Endothelial cell (in vitro differentiated cells): Measurements from ENCODE around the gene AGBL1. TPM values are rescaled to one million over a fixed set of nuclear protein-coding genes. Genes with fewer than 3 reads are reported as not detected.

ENCODE experiments used
- DNase-seq: peaks from one replicate; pipeline ENCODE4 v3.0.0; 2021; ENCODE audit warnings: low spot score
- H3K27ac Mint-ChIP-seq: one replicate; pipeline ENCODE4 v1.8.0; 2021; ENCODE audit warnings: mixed read lengths, inconsistent platforms; ENCODE audit not compliant: unreplicated experiment
- H3K27me3 Mint-ChIP-seq: one replicate; pipeline ENCODE4 v1.8.0; 2021; ENCODE audit warnings: mild to moderate bottlenecking, moderate library complexity, mixed read lengths, inconsistent platforms; ENCODE audit not compliant: unreplicated experiment
- H3K36me3 Mint-ChIP-seq: one replicate; pipeline ENCODE4 v1.8.0; 2021; ENCODE audit warnings: mild to moderate bottlenecking, low read depth, mixed read lengths, inconsistent platforms; ENCODE audit not compliant: unreplicated experiment
- H3K4me1 Mint-ChIP-seq: one replicate; pipeline ENCODE4 v1.8.0; 2021; ENCODE audit warnings: mild to moderate bottlenecking, mixed read lengths, inconsistent platforms; ENCODE audit not compliant: unreplicated experiment
- H3K4me3 Mint-ChIP-seq: one replicate; pipeline ENCODE4 v1.8.0; 2021; ENCODE audit warnings: mild to moderate bottlenecking, mixed read lengths, inconsistent platforms; ENCODE audit not compliant: unreplicated experiment
- H3K9me3 Mint-ChIP-seq: one replicate; pipeline ENCODE4 v1.8.0; 2021; ENCODE audit warnings: mixed read lengths, inconsistent platforms; ENCODE audit not compliant: unreplicated experiment
- total RNA-seq: library from RNA; stranded (reverse); fragmentation: NEBNext Ultra II Directional; extraction: Animal tissue kit (Norgen Biotek cat#: 25700); gene quantifications from one replicate; pipeline ENCODE4 v1.2.1, GENCODE V29; 2021; ENCODE audit not compliant: unreplicated experiment
- TF ChIP-seq, protein P1 (sequence below): fragments of 200-600 bp; sonication (generic); IDR thresholded peaks from one replicate; pipeline ENCODE4 v1.5.0; 2021; ENCODE audit warnings: antibody characterized with exemption; ENCODE audit not compliant: unreplicated experiment

Gene AGBL1
- total RNA-seq, 1 donor from 2014 or later: 0.03 TPM

DNA sequence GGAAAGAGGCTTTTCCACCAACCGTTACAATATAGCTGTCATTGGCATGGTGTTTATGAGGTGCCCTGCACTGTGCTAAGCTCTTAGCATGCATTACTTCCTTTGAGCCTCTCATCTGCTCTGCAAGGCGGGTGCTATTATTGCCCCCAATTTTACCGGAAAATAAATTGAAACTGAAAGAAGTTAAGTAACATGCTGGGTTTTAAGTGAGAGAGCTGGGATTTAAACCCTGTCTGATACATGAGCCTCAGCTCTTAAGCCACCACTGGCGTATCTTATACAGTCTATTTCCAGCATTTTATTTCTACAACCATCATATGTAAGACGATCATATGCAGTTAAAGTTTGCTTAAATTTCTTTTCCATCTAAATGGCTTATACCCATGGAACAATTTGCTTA, 81.6 kb downstream of the AGBL1 start:
- H3K9me3 Mint-ChIP-seq: no peaks in the 10 kb centered on the region
- no peak overlapping the region for H3K27ac Mint-ChIP-seq
- peaks cover 1% of the 10 kb centered on the region for H3K27me3 Mint-ChIP-seq
- H3K4me3 Mint-ChIP-seq: no peak overlapping the region
- TF ChIP-seq, protein P1, sequence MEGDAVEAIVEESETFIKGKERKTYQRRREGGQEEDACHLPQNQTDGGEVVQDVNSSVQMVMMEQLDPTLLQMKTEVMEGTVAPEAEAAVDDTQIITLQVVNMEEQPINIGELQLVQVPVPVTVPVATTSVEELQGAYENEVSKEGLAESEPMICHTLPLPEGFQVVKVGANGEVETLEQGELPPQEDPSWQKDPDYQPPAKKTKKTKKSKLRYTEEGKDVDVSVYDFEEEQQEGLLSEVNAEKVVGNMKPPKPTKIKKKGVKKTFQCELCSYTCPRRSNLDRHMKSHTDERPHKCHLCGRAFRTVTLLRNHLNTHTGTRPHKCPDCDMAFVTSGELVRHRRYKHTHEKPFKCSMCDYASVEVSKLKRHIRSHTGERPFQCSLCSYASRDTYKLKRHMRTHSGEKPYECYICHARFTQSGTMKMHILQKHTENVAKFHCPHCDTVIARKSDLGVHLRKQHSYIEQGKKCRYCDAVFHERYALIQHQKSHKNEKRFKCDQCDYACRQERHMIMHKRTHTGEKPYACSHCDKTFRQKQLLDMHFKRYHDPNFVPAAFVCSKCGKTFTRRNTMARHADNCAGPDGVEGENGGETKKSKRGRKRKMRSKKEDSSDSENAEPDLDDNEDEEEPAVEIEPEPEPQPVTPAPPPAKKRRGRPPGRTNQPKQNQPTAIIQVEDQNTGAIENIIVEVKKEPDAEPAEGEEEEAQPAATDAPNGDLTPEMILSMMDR: no peak
- H3K4me1 Mint-ChIP-seq: no peaks in the 10 kb centered on the region
- no peak for DNase-seq
- H3K36me3 Mint-ChIP-seq: no peaks in the 10 kb centered on the region

DNA sequence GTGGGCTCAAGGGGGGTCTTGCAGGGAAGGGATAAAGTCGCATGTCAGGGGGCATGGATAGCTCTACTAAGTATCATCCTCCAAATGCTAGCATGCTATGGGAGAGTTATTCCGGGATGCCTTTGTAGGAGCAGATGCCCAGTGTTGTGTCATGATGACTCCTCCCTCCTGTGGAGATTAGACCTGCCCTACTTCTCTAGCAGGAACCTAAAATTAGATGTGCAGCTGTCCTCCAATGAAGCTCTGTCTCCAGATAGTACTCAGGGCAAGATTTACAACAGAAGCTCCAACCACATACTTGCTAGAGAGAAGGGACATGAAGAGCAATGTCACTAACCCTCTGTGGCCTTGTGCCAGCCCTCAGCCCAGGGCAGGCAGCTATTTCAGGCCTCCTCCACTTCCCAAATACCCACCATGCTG, 82.5 kb downstream of the AGBL1 start:
- TF ChIP-seq, protein P1: no peak
- peaks cover 1% of the 10 kb centered on the region for H3K27me3 Mint-ChIP-seq
- no peak overlapping the region for H3K4me3 Mint-ChIP-seq
- no peaks in the 10 kb centered on the region for H3K4me1 Mint-ChIP-seq
- H3K36me3 Mint-ChIP-seq: no peaks in the 10 kb centered on the region
- DNase-seq: no peak
- H3K9me3 Mint-ChIP-seq: no peaks in the 10 kb centered on the region
- no peak overlapping the region for H3K27ac Mint-ChIP-seq

DNA sequence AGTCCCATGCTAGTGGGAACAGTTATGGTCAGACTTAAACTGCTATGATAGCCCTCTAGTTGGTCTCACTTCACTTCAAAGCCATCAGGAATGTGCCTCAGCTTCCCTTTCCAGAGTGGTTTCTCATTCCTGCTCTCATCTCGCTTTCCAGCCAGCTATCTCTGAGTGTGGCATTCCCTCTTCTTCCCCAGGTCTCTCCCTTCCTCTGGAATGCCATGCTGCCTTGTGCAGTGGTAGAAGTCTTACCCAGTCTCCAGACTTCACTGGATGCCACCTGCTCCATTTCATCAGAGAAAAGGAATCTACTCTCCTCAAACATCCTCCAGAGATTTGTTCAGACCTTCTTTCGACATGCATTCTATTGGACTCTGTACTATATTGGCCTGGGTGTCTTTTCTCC, 83.0 kb downstream of the AGBL1 start:
- Mint-ChIP-seq H3K4me3 (no peak overlapping the region), H3K27ac (no peak overlapping the region), H3K4me1 (no peaks in the 10 kb centered on the region), H3K9me3 (no peaks in the 10 kb centered on the region), H3K36me3 (no peaks in the 10 kb centered on the region), H3K27me3 (peaks cover 1% of the 10 kb centered on the region)
- no peak for DNase-seq
- TF ChIP-seq, protein P1: no peak

DNA sequence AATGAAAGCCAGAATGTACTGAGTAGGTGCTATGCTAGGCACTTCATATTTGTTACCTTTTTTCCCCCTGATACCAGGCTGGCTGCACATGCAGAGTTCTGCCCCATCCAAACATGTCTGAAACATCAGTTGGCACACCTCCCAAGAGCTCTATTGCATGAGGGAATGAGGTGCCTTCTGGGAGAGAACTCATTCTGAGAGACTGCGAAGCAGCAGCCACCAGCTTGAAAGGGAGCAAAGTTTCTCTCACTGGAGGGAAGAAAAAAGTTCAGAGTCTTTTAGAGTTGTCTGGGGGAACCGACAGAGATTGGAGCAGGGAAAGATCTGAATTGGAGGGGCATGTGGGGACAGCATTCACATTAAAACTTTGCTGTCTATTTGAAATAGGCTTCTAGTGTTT, 84.1 kb downstream of the AGBL1 start:
- peaks cover under 1% of the 10 kb centered on the region for H3K4me1 Mint-ChIP-seq
- no peaks in the 10 kb centered on the region for H3K36me3 Mint-ChIP-seq
- no peak for DNase-seq
- TF ChIP-seq, protein P1: no peak
- H3K27ac Mint-ChIP-seq: no peak overlapping the region
- peaks cover 1% of the 10 kb centered on the region for H3K27me3 Mint-ChIP-seq
- H3K9me3 Mint-ChIP-seq: no peaks in the 10 kb centered on the region
- no peak overlapping the region for H3K4me3 Mint-ChIP-seq

DNA sequence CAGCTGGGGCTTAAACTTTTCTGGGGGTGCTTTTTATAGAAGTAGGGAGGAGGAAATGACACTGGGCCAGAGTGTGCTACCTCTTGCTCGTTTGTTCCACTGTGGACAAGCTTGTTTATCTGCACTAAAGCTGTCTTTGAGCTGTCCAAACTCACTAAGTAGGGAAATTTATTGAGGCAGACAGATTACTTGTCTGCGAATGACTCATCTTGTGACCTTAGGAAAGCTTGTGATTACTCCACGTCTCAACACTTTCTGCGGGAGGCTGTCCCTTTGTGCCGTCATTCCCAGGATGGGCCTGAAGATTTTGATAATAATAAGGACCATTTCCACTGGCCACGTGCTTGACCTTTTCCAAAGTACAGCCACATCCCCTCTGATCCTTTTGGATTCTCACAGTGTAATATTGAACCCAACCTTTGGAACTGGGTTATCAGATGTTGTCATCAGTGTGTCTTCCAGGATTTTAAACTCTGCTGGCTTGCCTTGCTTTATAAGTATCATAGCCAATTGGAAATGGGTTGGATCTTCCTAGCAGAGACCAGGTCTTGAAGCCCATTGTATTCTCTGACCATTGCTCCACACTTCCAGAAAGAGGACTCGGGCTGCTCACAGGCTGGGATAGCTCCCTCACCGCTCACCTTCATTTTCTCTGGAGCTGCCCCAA, 84.7 kb downstream of the AGBL1 start:
- H3K27ac Mint-ChIP-seq: no peak overlapping the region
- no peaks in the 10 kb centered on the region for H3K36me3 Mint-ChIP-seq

More for the DNA sequence above, 84.7 kb downstream of the AGBL1 start:
- H3K9me3 Mint-ChIP-seq: no peaks in the 10 kb centered on the region
- DNase-seq: no peak
- H3K4me3 Mint-ChIP-seq: no peak overlapping the region
- H3K4me1 Mint-ChIP-seq: peaks cover 5% of the 10 kb centered on the region
- peaks cover 1% of the 10 kb centered on the region for H3K27me3 Mint-ChIP-seq
- TF ChIP-seq, protein P1: no peak
